GM20000 (cell line): ENCODE results near the gene RHAG.
"Not testable (repeated sequence)": the region's sequence is repeated elsewhere in the genome, so short reads cannot be mapped to it uniquely, and the experiment has no call there.

Source experiments
- DNase-seq: peaks from one replicate; pipeline ENCODE4 v3.0.0; 2012; ENCODE audit warnings: low spot score
- CTCF ChIP-seq: IDR thresholded peaks from 2 replicates; pipeline ENCODE4 v1.5.1; 2012; ENCODE audit warnings: mild to moderate bottlenecking, control low read depth; ENCODE audit errors: extremely low read depth, missing control alignments

Gene RHAG

GRCh38 chr6:49636713-49637349 is at the start of gene RHAG:
Gene RHAG (minus strand): TSS chr6:49636839. CDS start chr6:49636812, 27 bp downstream.
- TF ChIP-seq CTCF: no peak
- DNase-seq: no peak

GRCh38 chr6:49676671-49677281 is 40.1 kb upstream of the RHAG start:
- DNase-seq: no peak
- TF ChIP-seq CTCF: no peak

- DNase-seq: no peak
- no peak for TF ChIP-seq CTCF
Measured at GRCh38 chr6:49675816-49676215, 39.2 kb upstream of the RHAG start.

- TF ChIP-seq CTCF: no peak
Measured at GRCh38 chr6:49668083-49668511, 31.5 kb upstream of the RHAG start.

GRCh38 chr6:49666930-49667757 is 30.5 kb upstream of the RHAG start:
- TF ChIP-seq CTCF: no peak
- DNase-seq: no peak

More at GRCh38 chr6:49668083-49668511, 31.5 kb upstream of the RHAG start:
- no peak for DNase-seq

- no peak for TF ChIP-seq CTCF
- DNase-seq: no peak
Measured at GRCh38 chr6:49666480-49666879, 29.8 kb upstream of the RHAG start.

- no peak for DNase-seq
- no peak for TF ChIP-seq CTCF
Measured at GRCh38 chr6:49664817-49665216, 28.2 kb upstream of the RHAG start.

GRCh38 chr6:49664054-49664453 is 27.4 kb upstream of the RHAG start:
- not testable (repeated sequence) for DNase-seq
